Endothelial cell of hepatic sinusoid (primary cell): ENCODE measurements around the gene GFI1B.

Source experiments
- in situ Hi-C: cut with HindIII; loops from 2 replicates; pipeline ENCODE4 v1.10.0; 2017; ENCODE audit warnings: low sequenced_read_pairs

GFI1B gene

DNA sequence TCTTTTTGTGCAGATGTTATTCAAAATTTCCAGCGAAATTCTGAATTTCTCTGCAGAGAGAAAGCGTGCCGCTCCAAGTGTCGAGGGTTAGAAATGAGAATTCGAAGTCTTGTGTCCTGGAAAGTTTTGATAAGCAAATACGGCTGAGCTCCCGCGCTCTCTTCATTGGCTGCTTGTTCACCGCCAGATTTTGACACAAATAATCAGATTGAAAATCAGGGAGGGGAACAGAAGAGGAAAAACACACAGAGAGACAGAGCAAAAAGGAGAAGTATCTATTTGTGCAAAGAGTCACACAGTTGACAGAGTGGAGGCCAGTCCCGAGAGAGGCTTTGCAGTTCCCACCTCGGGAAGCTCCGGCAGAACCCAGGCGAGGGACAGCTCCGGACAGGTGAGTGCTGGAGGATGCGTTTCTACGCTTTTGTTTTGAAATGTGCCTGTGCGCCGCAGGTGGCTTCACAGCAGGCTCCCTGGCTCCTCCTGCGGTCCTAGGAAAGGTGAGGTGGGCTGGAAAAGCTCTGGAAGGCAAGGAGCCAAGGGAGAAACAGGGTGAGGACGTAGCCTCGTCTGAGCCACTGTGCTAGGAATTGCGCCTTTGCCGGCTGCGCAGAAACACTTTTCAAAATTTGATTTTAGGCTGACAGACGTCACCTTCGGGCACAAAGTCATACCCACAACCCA lies at the start of gene GFI1B:
Gene GFI1B (plus strand): TSS at position 244 of the 681 bp plus-strand sequence. CDS start 7,985 bp downstream, outside the sequence.
- in situ Hi-C loops: loop anchor here (10.0 kb wide), 1 partner anchor 84 kb away; no protein-coding TSS in a partner anchor

DNA sequence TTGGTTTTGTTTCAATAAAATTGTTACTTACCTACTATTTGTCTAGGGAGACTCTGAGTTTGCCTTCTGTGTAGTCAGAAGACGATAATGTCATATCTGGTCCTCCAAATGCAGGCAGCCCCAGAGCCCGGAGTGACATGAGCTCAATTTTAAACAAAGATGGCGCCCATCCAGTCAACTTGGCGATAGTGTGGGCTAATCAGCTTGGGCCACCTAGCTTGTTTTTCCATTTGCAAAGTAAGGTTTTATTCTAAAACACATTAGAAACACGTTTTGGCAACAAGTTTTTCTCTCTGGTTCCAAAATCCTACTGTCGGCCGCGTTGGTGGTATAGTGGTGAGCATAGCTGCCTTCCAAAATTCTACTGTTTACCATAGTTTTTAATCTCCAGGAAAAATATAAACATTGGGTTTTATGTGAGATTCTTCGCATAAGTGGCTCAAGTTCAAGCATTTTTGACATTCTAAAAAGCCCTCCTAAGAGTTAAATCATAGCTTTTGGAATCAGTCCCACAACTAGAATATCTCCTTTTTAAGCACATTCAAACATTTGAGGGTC lies 47.2 kb upstream of the GFI1B start:
- in situ Hi-C loops: no loop called here

- in situ Hi-C loops: no loop called here
Observed at GRCh38 chr9:132935026-132935425, 43.5 kb upstream of the GFI1B start.

GRCh38 chr9:132937463-132937901 lies 41.0 kb upstream of the GFI1B start:
- in situ Hi-C loops: no loop called here

GRCh38 chr9:132939169-132939568 lies 39.3 kb upstream of the GFI1B start:
- in situ Hi-C loops: no loop called here

DNA sequence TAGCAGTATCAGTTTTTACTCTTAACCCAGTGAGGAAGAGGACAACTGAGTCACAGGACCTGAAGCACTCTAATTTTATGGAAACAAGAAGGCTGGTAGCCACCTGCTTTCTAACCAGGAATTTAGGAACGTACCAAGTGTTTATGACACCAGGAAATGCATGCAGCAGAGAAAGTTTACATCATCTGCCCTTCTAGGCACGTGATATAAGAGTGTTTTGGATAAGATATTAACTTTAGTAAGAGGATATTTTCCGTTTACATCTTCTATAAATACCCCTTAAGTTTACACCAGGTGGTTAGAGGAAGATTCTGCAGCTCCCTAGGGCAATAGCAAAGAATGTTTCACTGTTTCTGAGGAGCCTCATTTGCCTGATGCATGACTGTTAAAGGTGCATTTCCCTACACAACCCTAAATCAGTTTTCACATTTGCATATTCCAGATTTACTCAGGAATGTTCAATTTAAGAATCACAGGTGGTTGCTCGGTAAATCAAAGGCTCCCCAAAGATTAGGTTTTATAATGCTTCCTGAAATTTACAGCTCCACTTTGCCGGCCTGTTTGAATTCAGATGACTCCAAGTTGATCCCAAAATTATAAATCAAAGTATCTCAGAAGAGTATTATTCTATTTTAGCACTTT lies 35.8 kb upstream of the GFI1B start:
- in situ Hi-C loops: no loop called here

- in situ Hi-C loops: no loop called here
Observed at GRCh38 chr9:132943651-132944293, 34.7 kb upstream of the GFI1B start.

DNA sequence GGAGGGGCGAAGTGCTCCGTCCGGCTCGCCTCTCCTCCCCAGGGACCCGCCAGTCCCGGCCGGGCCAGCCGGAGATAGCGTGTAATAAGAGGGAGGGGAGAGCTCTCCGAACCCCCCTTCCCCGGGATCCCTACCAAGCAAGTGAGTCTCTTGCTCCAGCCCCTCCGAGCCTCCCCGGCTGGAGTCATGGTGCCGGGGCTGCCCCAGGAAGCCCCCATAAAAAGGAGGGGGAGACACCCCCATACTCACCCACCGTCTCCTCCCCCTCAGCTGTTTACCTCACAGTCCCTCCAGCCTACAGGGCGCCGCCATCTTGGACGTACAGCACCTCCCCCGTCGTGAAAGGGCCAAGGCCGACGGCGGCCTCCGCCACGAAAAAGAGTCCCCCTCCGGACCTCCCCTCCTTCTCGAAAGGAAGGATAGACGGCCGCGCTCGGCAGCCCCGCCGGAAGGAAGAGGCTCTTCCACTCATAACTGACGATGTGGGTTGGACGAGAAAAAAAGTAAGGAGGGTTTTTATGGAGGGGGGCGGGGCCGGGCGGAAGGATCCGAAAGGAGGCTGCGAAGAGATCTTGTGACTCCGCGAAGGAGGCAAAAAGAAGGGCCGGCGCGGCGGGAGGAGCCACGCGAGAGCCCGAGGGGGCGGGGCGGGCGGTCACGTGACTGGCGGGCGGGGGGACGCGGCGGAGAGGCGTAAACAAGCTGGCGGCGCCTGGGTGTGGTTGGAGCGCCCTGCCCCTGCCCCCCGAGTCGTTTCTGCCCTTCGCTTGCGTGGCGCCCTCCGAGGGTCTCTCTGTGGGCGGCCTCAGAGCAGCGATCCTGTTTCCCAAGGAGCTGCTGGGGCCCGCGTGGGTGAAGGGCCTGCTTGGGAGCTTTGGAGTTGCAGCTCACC lies 34.0 kb upstream of the GFI1B start, which contains the start of gene TSC1:
Gene TSC1 (minus strand): TSS at position 323 of the 892 bp plus-strand sequence. CDS start 15,744 bp downstream, outside the sequence.
- in situ Hi-C loops: no loop called here

- in situ Hi-C loops: no loop called here
Observed at GRCh38 chr9:132945186-132946130, 33.0 kb upstream of the GFI1B start.

GRCh38 chr9:132946211-132946610 lies 32.3 kb upstream of the GFI1B start:
- in situ Hi-C loops: no loop called here

- in situ Hi-C loops: no loop called here
Observed at GRCh38 chr9:132946631-132947295, 31.7 kb upstream of the GFI1B start.

- in situ Hi-C loops: no loop called here
Observed at GRCh38 chr9:132947756-132948155, 30.7 kb upstream of the GFI1B start.

DNA sequence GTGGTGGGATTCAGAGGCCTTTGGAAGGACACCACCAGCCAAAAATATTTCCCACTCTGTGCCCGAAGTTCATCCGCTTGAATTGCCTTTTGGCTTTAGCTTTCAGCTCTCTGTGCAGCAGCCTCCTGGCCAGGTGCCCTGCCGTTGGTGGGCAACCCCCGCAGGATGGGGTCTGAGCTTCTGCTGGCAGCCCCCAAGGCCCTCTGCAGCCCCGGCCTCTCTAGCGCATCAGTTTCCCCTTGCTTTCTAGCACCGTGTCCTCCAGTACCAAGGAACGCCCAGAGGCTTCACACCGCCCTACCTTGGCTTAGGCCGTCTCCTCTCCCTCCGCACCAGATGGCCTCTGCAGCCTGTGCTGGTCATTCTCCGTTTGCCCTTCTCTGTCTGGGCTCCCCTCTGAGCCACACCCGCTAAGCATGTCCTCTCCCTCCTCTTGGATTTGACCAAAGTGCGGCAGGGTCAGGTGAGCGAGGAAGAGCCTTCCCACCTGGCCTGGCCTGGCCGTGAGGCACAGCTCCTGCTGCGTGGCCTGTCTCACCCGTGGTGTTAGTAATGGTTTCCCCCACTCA lies 29.9 kb upstream of the GFI1B start:
- in situ Hi-C loops: no loop called here

DNA sequence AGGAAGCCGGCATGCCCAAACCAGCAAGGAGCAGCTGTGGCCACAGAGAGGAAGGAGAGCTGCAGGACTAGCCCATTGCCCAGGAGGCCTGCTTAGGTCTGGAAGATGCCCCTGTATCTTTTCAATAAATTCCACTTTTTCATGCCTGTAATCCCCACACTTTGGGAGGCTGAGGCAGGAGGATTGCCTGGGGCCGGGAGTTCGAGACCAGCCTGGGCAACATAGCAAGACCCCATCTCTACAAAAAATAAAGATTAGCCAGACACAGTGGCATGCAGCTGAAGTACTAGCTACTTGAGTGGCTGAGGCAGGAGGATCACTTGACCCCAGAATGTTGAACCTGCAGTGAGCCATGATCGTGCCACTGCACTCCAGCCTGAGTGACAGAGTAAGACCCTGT lies 28.8 kb upstream of the GFI1B start:
- in situ Hi-C loops: no loop called here

- in situ Hi-C loops: loop anchor here (5.0 kb wide), 1 partner anchor 57 kb away; no protein-coding TSS in a partner anchor
Observed at GRCh38 chr9:132955123-132955522, 23.4 kb upstream of the GFI1B start.

GRCh38 chr9:132955768-132956167 lies 22.7 kb upstream of the GFI1B start:
- in situ Hi-C loops: loop anchor here (5.0 kb wide), 1 partner anchor 57 kb away; no protein-coding TSS in a partner anchor

DNA sequence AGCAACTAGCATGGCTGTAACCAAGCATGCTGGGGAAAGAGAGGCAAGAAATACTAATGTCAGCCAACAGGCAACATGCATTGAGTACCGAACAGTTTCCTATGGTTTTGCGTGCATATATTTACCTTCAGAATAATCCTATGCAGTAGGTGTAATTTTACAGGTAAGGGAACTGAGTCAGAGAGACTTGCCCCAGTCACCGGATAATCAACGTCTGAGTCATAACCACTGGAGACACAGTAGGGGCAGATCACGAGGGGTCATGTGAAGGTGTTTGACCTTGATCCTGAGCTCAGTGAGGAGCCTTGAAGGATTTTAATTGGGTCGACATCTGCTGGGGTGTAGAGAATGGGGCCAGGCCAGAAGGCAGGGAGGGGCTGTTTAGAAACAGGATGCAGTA lies 20.7 kb upstream of the GFI1B start:
- in situ Hi-C loops: loop anchor here (5.0 kb wide), 1 partner anchor 54 kb away; no protein-coding TSS in a partner anchor

DNA sequence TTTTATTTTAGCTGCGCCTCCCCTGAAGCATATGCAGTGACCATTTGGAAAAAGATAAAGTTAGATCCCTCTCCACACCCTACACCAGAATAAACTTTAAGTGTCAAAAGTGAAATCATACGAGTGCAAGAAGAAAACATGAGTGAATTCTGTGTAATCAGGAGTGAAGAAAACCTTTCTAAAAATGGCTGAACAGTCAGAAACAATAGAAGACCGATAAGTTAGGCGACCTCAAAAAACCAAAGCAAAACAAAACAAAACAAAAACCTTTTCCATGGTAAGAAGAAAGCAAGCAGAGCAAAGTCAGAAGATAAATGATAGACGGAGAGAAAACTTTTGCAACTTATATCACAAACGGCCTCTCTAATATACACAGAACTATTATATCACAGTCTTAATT lies 17.5 kb upstream of the GFI1B start:
- in situ Hi-C loops: no loop called here
